GM18909 (cell line): ENCODE results near the gene TNFRSF12A.
A peak's percentile ranks its signal among the peaks of the same experiment; 100 is the strongest.

ENCODE experiments used
- ATAC-seq: cut with Tn5 transposase; IDR thresholded peaks from one replicate; pipeline ENCODE4 v1.9.1; 2021; ENCODE audit warnings: mild to moderate bottlenecking; ENCODE audit not compliant: unreplicated experiment, poor library complexity

The TNFRSF12A gene

DNA sequence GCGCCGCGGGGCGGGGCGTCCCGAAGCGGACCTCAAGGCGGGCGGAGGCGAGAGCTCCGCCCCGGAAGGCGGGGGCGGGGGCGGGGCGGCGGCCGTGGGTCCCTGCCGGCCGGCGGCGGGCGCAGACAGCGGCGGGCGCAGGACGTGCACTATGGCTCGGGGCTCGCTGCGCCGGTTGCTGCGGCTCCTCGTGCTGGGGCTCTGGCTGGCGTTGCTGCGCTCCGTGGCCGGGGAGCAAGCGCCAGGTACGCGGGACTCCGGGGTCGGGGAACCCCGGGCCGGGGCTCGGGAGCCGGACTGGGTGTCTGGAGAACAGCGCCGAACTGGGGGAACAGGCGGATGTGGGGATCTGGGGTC lies at the start of gene TNFRSF12A:
Gene TNFRSF12A, plus strand, starts transcription at position 122 of the 357 bp plus-strand sequence. Its CDS starts 30 bp downstream, at position 152.
- ATAC-seq, result no peak

DNA sequence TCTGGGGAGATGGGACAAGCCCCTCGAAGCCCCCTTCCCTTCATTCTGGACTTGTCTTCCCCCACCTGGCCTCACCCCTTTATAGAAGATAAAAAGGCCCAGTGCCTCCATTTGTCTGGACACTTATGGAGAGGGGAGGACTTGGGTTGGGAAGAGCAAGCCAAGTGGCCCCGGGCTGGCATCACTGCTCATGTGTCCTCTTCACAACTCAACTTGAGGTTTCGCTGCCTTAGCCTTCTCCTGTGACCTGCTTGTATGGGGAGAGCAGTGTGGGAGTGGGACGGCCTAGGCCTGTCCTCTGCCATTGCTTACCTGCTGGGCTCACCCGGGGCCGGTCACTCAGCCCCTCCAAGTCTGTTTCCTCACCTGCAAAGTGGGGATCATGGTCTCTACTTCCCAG lies 49.6 kb upstream of the TNFRSF12A start:
- no peak for ATAC-seq

- no peak for ATAC-seq
Observed at GRCh38 chr16:2971134-2971984, 48.8 kb upstream of the TNFRSF12A start.

GRCh38 chr16:2971985-2972784 lies 48.0 kb upstream of the TNFRSF12A start:
- ATAC-seq, result no peak

- no peak for ATAC-seq
Observed at GRCh38 chr16:2973093-2973492, 47.1 kb upstream of the TNFRSF12A start.

DNA sequence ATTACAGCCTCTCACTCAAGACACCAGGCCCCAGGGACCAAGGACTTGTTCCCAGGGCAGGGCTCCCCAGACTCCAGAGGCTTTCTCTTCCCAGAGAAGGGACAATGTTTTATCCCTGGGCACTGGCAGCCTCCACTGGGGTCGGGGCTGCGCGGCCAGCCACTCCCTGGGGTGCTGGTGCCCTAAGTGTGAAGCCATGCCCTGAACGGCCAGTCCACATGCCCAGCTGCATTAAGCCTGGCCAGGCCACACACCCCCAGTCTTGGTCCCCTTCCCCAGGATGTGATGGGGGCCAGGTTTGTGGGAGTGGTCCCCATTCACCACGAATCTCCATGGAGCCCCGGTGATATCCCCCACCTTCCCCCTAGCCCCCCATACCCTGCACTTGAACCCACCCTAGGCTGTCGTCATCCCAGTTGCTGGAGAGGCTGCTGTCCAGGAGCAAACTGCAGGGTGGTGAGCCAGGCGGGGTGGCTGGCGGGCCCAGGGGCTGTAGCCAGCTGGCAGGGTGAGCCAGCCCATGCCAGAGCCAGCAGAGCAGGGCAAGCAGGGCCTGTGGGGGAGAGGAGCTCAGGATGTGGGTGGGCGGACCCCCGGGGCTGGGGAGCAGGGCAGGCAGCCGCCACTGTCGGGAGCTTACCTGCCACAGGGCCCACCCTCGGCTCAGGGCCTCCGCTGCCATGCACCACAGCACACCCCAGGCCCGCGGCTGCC lies 46.4 kb upstream of the TNFRSF12A start:
- no peak for ATAC-seq

GRCh38 chr16:2974319-2975056 lies 45.7 kb upstream of the TNFRSF12A start:
- no peak for ATAC-seq

- no peak for ATAC-seq
Observed at GRCh38 chr16:2975161-2975795, 44.9 kb upstream of the TNFRSF12A start.

DNA sequence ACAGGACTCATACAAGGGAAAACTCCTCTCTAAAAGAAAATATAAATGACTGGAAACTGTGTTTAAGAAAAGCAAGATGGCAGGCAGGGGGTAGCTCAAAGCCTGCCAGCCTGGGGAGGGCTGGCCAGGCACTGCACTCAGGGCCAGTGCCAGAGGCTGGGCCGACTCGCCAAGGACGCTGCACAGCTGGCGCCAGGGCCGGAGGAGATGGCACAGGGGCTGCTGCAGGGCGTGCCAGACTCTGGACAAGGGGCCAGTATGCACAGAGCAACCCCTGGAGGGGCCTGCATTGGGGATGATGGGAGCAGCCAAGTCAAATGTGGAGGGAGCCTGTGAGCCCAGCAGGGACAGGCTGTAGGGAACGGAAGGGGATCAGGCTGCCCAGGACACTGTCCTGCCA lies 44.0 kb upstream of the TNFRSF12A start:
- ATAC-seq, result no peak

- no peak for ATAC-seq
Observed at GRCh38 chr16:2976673-2977072, 43.5 kb upstream of the TNFRSF12A start.

GRCh38 chr16:2977440-2977839 lies 42.7 kb upstream of the TNFRSF12A start:
- ATAC-seq, result no peak

GRCh38 chr16:2979669-2980226 lies 40.4 kb upstream of the TNFRSF12A start:
- peak; percentile 12 for ATAC-seq

- peak; percentile 69 for ATAC-seq
Observed at GRCh38 chr16:2980227-2981176, 39.7 kb upstream of the TNFRSF12A start, which contains the start of gene PKMYT1. TSS of gene PKMYT1 (minus strand) at chr16:2980446. CDS start at chr16:2979657, 789 bp downstream.

GRCh38 chr16:2981177-2981898 lies 38.8 kb upstream of the TNFRSF12A start:
- no peak for ATAC-seq

DNA sequence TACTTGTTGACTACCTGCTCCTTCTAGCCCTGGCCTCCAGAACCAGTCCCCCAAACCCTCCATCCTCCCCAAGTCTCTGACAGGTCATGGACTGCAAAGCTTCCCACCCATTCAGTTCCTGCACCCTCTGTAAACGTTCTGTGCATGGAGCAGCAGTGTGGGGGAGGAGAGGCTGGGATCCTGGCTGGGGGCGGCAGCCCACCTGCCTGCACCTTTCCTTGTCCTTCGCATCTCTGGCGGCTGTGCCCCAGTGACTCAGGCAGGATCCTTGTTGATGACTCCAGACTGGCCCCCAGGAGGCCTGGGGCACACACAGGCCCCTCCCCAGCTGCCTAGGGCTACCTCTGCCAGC lies 38.3 kb upstream of the TNFRSF12A start:
- ATAC-seq, result no peak

DNA sequence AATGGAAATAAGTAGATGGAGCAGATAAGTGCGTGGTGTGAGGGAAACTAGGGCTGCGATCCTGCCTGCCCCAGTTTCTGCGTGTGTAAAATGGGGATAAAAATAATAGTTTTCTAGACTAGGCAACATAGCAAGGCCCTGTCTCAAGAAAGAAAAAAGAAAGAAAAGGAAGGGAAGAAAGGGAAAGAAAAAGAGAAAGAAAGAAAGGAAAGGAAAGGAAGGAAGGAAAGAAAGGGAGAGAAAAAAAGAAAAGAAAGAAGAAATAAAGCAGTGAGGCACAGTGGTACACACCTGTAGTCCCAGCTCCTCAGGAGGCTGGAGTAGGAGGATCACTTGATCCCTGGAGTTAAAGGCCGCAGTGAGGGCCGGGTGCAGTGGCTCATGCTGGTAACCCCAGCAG lies 37.8 kb upstream of the TNFRSF12A start:
- ATAC-seq, result no peak

DNA sequence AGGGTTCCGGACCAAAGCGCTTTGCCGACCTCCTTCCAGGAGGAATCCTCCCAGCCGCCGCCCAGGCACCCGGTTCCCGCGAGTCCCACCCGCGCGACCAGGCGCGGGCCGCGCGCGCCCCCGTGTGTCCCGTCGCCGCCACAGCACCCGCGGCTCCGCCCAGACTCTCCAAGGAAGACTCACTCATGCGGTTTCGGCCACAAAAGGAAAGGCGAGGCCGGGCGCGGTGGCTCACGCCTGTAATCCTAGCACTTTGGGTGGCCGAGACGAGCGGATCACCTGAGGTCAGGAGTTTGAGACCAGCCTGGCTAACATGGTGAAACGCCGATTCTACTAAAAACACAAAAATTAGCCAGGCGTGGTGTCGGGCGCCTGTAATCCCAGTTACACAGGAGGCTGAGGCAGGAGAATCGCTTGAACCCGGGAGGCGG lies 36.4 kb upstream of the TNFRSF12A start:
- no peak for ATAC-seq

GRCh38 chr16:2985462-2985861 lies 34.7 kb upstream of the TNFRSF12A start:
- no peak for ATAC-seq
